NB4 (cell line): ENCODE measurements around the gene FBXL20.

Experiments used
- DNase-seq: peaks from one replicate; pipeline ENCODE4 v3.0.0; 2010; ENCODE audit warnings: low read depth
- H3K4me3 ChIP-seq: one replicate; pipeline ENCODE4 v1.5.1; 2011; ENCODE audit warnings: mild to moderate bottlenecking, low read depth, low read length, moderate library complexity
- MYC ChIP-seq: IDR thresholded peaks from 2 replicates; pipeline ENCODE4 v1.6.1; 2011; ENCODE audit warnings: low read depth, low read length
- POLR2A ChIP-seq: IDR thresholded peaks from 2 replicates; pipeline ENCODE4 v1.6.1; 2011; ENCODE audit warnings: mild to moderate bottlenecking; ENCODE audit not compliant: insufficient read length; ENCODE audit errors: extremely low read depth
- TF ChIP-seq, protein P1 (sequence below): IDR thresholded peaks from one replicate; pipeline ENCODE4 v1.5.1; 2012; ENCODE audit warnings: low read depth, low read length
- TF ChIP-seq, protein P2 (sequence below): IDR thresholded peaks from 2 replicates; pipeline ENCODE4 v1.6.1; 2011; ENCODE audit warnings: low read depth, low read length

The FBXL20 gene

DNA sequence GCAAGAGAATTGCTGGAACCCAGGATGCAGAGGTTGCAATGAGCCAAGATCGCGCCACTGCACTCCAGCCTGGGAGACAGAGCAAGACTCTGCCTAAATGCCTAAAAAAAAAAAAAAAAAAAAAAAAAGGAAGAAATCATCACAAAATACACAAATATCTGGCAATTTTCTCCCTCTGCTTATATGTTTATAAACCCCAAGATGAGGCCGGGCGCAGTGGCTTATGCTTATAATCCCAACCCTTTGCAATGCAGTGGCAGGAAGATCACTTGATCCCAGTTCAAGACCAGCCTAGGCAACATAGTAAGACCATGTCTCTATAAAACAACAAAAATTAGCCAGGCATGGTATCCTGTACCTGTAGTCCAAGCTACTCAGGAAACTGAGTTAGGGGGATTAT, 28.2 kb upstream of the FBXL20 start:
- TF ChIP-seq, protein P1, sequence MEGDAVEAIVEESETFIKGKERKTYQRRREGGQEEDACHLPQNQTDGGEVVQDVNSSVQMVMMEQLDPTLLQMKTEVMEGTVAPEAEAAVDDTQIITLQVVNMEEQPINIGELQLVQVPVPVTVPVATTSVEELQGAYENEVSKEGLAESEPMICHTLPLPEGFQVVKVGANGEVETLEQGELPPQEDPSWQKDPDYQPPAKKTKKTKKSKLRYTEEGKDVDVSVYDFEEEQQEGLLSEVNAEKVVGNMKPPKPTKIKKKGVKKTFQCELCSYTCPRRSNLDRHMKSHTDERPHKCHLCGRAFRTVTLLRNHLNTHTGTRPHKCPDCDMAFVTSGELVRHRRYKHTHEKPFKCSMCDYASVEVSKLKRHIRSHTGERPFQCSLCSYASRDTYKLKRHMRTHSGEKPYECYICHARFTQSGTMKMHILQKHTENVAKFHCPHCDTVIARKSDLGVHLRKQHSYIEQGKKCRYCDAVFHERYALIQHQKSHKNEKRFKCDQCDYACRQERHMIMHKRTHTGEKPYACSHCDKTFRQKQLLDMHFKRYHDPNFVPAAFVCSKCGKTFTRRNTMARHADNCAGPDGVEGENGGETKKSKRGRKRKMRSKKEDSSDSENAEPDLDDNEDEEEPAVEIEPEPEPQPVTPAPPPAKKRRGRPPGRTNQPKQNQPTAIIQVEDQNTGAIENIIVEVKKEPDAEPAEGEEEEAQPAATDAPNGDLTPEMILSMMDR: no peak
- TF ChIP-seq POLR2A: no peak
- no peak for TF ChIP-seq MYC
- TF ChIP-seq, protein P2, sequence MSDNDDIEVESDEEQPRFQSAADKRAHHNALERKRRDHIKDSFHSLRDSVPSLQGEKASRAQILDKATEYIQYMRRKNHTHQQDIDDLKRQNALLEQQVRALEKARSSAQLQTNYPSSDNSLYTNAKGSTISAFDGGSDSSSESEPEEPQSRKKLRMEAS: no peak
- DNase-seq: no peak
- no peak overlapping the region for H3K4me3 ChIP-seq

DNA sequence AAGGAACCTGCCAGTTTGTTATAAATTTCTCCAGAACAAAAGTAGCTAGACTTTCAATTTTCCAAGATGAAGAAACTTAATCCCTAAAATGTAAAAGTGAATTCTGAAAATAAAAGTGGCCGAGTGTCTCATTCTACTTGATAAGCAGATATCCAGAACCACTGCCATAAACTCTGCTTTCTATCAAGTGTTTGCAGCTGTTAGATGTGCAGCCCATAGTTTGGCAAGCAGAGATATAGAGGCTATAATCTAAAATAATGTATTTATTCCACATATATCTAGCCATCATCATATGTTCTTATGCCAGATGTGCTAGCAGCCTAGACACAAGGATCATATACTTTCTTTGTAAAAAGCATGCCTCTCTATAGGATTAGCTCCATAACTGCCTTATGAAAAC, 14.7 kb upstream of the FBXL20 start:
- no peak overlapping the region for H3K4me3 ChIP-seq
- TF ChIP-seq, protein P2: no peak
- TF ChIP-seq MYC (no peak), POLR2A (no peak)
- TF ChIP-seq, protein P1: no peak
- no peak for DNase-seq

DNA sequence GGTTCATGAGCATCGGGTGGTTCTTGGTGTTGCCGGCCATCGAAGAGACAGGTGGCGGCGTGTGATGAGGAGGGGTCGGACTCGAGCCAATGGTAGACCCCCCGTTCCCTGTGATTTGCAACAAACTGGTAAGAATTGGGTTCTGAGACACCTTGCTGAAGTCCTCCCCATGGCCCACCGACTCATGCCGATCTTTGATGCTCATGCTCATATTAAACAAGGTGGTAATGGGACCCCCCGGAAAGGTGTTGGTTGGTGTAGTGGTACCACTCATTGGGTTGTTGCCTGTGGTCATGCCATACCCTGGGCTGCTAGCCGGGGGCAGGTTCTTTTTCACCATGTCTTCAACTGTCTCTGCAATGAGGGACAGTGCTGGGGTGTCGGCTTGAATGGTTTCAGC, 8.9 kb upstream of the FBXL20 start:
- no peak overlapping the region for H3K4me3 ChIP-seq
- no peak for DNase-seq
- TF ChIP-seq POLR2A (no peak), MYC (no peak)
- TF ChIP-seq, protein P1: no peak
- TF ChIP-seq, protein P2: no peak

DNA sequence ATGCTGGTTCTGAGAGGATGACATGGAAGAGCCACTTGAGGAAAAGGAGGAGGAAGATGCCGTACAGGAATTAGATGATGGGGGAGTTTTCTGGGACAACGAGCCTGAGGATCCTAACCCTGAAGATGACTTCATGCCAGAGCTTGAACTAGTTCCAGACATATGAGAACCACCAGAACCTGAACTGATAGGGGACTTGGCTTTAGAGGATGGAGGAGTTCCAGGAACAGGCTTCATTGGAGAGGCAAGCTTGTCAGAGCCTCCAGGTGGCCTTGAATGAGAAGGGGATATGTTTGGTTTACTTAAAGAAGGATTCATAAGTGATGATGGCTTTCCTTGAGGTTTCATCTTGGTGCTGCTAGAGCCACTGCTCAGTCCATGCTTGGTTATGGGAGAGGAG, 6.9 kb upstream of the FBXL20 start:
- DNase-seq: no peak
- no peak overlapping the region for H3K4me3 ChIP-seq
- TF ChIP-seq MYC (no peak), POLR2A (no peak)
- TF ChIP-seq, protein P1: no peak
- TF ChIP-seq, protein P2: no peak

DNA sequence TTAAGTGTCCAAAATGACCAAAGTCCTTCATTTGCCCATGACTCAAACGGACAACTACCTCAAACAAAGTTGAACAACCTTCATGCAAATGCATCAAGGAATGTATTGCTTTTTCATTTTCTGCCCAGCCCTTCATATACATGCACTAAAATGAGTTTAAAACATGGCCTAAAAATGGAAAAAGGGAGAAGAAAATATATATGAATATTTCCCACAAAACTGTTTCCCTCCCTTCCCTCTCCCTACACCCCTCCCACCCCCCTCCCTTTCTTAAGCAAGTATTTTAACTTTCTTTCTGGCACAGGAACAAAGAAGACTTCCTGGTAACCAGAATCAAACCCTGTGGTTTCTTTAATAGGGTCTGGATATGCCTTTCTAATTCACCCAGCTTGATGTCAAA, 5.5 kb upstream of the FBXL20 start:
- DNase-seq: no peak
- TF ChIP-seq MYC: no peak
- TF ChIP-seq POLR2A: no peak
- TF ChIP-seq, protein P2: no peak
- TF ChIP-seq, protein P1: no peak
- H3K4me3 ChIP-seq: no peak overlapping the region

DNA sequence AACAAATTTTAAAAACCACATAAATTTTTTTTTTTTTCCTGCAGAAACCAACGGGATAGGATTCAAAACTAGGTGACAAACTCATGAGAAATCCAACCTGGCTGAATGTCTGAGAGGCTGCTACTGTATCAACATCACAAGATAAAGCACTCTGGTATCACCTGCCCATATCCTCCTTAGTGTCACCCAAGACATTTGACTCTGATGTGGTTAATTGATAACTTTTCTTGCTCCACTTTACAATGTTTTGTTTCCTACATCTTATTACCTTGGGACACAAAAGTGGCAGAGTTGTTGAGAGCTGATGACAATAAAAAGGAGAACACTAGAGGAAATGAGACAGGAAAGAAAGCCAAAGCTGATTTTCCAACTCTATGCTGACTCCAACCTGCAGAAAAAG, 4.0 kb upstream of the FBXL20 start:
- TF ChIP-seq, protein P2: no peak
- TF ChIP-seq, protein P1: no peak
- TF ChIP-seq MYC: no peak
- TF ChIP-seq POLR2A: no peak
- no peak overlapping the region for H3K4me3 ChIP-seq
- no peak for DNase-seq
